ENCODE data around the gene ZFYVE28.

DNA sequence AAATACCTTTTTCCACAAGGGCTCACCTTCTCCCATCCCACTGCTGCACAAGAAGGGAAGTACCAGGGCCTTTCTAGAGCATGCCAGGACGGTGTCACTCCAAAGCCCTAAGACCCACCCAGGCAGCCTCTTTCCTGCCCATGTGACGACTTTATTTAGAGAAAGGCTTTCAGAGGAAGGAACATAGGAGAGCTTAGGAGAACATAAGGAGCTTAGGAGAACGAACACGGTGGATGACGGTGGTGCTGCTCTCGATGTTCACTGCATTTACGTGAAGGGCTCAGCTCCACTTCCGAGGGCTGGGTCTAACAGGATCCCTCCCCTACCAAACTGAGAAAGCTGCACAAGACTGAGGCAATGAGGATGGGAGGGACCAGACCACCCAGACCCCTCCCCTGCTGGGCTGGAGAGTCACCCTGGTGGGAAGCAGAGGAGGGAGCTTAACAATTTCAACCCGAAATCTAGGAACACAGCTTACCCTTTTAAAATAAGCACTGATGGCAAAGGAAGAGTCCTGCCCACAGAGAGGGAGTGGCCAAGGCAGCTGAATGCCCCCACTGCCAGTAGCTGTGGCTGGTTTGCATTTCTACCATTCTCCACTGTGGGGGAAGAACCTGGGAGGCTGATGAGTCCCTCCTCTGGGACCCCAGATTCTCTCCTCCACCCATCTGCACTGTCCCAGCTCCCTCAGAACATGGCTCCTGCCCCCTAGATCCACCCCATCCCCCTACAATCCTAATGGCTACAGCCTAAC, 29.8 kb downstream of the ZFYVE28 start:
- TF ChIP-seq SIN3A (IDR thresholded peaks at IDR 0.05; ENCODE audit: borderline replicate concordance, insufficient read depth, low read length): no peak
- TF ChIP-seq POLR2AphosphoS5 (IDR thresholded peaks at IDR 0.05; ENCODE audit: low read depth, low read length): no peak
- TF ChIP-seq, protein P1, sequence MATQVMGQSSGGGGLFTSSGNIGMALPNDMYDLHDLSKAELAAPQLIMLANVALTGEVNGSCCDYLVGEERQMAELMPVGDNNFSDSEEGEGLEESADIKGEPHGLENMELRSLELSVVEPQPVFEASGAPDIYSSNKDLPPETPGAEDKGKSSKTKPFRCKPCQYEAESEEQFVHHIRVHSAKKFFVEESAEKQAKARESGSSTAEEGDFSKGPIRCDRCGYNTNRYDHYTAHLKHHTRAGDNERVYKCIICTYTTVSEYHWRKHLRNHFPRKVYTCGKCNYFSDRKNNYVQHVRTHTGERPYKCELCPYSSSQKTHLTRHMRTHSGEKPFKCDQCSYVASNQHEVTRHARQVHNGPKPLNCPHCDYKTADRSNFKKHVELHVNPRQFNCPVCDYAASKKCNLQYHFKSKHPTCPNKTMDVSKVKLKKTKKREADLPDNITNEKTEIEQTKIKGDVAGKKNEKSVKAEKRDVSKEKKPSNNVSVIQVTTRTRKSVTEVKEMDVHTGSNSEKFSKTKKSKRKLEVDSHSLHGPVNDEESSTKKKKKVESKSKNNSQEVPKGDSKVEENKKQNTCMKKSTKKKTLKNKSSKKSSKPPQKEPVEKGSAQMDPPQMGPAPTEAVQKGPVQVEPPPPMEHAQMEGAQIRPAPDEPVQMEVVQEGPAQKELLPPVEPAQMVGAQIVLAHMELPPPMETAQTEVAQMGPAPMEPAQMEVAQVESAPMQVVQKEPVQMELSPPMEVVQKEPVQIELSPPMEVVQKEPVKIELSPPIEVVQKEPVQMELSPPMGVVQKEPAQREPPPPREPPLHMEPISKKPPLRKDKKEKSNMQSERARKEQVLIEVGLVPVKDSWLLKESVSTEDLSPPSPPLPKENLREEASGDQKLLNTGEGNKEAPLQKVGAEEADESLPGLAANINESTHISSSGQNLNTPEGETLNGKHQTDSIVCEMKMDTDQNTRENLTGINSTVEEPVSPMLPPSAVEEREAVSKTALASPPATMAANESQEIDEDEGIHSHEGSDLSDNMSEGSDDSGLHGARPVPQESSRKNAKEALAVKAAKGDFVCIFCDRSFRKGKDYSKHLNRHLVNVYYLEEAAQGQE (IDR thresholded peaks at IDR 0.05; ENCODE audit: insufficient read depth in 1 of 2, low read depth in 2 of 2, low read length in 2 of 2): no peak
- TF ChIP-seq TAF1 (IDR thresholded peaks at IDR 0.05; ENCODE audit: borderline replicate concordance, insufficient read depth, low read length): no peak
- TF ChIP-seq FOXP2 (optimal IDR thresholded peaks at IDR 0.05; ENCODE audit: borderline replicate concordance, extremely low read depth, extremely low read length, insufficient read depth): no peak
